NCI-H1417 treated with DMSO at 0.1 percent for 48 hours (cell line): ENCODE measurements around the gene SLIT1.

Experiments used
- DNase-seq: peaks from one replicate; lab custom pipeline; 2025; lab: John Stamatoyannopoulos, UW

The SLIT1 gene

DNA sequence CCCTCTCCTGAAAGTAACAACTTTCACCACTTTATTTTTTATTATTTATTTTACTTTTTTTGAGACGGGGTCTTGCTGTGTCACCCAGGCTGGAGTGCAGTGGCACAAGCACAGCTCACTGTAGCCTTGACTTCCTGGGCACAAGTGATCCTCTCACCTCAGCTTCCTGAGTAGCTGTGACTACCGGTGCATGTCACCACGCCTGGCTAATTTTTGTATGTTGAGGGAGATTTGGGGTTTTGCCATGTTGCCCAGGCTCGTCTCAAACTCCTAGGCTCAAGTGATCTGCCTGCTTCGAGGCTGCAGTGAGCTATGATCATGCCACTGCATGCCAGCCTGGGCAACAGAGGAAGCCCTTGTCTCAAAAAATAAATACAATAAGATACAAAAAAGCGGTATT lies 14.9 kb upstream of the SLIT1 start:
- no peak for DNase-seq

DNA sequence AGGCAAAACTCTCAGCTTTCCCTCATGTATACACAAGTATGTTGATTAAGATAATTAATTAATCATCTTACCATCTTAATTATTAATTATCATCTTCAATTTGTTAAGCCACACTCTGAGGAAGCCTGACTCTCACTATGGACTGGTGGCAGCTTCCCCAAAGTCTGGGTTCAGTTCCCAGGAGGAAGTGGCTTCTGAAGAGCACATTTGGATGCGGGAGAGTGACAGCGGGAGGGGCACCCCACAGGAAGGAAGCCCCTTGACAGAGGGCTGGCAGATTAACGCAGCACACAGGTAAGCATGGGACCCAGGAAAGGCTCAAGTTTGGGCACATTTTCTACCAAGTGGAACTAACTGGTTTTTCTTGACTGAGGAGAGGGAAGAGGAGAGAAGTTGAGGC lies 13.4 kb upstream of the SLIT1 start:
- DNase-seq = no peak

DNA sequence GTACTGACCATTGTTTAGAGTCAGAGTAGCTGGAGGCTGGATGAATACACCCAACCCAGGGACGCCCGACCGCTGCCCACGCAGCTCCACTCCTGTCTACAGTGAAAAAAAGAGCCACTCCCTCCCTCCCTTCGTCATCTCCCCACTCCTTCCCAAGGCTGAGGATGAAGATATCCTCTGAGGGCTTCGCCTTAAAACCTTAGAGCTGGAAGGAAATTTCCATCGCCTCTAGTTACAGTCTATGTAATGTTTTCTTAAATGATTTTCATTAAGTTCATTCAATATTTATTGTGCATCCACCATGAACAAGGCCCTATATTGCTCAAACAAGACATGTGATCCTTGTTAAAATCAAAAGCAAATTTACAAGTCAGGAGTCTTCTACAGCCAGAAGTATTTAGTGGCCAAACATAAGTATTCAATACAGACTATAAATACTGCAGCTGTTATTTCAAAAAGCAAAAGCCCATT lies 11.3 kb upstream of the SLIT1 start:
- no peak for DNase-seq

DNA sequence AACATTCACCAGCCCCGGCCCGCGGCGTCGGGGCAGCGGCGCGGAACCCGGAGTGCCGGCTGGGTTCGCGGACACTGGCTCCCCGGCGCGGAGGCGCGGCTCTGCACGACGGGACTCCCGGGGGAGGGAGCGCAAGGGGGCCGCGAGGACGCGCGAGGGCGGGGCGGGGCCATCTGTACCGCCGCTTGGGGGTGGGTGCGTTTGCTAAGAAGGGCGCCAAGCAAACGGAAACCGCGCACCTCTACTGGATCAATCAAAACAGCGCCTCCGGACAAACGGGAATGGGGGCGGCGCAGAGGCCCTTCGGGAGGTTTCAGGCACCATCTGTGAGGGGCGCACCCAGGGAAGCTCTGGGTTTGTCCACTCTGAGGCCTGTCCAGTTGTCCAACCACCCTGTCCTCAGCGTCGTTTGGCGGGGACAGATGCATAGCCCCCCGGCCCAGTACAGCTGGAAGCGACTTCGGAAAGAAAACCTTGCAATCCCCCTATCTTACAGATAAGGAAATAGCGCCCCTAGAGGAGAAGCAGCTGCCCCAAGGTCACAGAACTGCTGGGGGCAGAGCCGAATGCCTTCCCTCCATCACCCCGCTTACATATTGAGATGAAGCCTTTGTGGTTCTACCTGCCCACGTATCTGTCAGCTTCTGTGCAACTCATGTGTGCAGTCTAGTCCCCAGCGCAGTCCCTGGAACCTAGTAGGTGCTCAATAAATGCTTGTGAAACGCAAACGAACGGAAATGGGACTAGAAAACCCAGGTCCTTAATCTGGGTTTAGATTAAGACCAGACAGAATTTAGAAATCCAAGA lies 10.7 kb upstream of the SLIT1 start:
- DNase-seq = no peak

DNA sequence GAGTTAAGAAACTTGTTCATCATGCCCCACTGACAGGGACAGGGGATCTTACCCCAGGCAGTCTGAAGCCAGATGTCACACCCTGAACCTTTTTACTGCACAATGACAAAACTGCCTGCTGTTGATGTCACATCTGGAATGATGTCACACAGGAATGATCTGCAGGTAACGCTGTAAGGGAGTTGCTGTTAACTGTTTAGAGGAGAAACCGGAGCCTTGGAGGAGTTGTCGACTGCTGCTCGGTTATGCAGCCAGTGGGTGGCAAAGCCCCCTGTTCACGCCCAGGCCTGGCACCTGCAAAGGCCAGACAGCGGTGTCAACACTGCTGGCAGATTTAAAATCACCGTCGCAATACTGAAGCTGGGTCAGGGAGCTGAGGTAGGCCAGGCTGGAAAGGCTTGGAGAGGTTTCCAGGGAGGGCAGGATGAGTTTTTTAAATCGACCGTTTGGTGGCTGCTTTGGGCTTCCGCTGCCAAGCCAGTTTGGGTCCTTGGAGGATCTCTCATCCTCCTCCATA lies 10.0 kb upstream of the SLIT1 start:
- DNase-seq = no peak

DNA sequence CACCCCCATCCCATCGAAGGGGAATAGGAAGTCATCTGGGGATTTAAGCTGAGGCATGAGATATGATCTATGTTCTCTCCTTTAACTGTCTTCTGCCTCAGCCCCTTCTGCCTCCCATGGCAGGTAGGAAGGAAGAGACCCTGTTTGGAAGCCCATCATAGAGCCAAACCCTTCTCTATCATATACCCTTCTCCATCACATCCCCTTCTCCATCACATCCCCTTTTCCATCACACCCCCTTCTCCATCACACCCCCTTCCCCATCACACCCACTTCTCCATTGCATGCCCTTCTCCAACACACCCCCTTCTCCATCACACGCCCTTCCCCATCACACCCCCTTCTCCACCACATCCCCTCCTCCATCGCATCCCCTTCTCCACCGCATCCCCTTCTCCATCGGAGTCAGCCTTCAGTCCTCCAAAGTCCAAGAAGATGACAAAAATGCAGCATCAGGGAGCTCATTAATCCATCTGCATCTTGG lies 7.2 kb upstream of the SLIT1 start:
- no peak for DNase-seq

DNA sequence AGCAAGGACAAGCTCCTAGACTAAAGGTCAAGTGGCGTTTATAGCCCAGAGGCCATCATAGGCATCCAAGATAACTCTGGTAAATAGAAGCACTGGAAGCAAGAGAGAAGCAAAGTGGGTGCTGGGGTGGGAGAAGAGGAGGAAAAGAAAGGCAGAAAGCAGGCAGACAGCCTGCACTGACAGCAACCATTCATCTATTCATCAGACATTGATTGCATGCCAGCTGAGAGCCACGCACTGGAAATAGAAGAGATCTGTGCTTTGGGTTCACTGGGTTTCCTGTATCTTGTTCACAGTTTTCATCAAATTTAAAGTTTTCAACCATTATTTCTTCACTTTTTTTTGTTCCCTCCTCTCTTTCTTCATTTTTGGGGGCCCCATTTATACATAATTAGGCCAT lies 4.7 kb upstream of the SLIT1 start:
- no peak for DNase-seq

DNA sequence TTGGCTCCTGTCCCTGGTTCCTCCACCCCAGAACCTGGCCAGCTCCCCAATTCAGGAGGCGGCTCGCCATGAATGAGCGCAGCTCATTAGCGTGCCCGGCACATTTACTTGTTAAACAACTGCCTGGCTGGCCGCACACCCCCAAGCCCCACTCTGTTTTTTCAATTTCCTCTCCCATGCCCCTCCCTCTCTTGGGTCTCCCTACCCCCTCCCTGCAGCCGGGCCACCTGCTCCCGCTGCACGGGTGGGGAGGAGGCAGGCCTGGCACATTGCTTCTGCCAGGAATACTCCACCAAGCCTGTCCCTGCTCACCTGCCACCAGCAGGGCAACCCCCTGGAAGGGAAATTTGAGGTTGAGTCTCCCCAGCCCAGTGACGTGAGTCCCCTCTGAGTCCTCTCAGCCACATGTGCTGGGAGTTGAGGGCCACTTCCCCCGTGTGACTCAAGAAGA lies 2.5 kb upstream of the SLIT1 start:
- no peak for DNase-seq

DNA sequence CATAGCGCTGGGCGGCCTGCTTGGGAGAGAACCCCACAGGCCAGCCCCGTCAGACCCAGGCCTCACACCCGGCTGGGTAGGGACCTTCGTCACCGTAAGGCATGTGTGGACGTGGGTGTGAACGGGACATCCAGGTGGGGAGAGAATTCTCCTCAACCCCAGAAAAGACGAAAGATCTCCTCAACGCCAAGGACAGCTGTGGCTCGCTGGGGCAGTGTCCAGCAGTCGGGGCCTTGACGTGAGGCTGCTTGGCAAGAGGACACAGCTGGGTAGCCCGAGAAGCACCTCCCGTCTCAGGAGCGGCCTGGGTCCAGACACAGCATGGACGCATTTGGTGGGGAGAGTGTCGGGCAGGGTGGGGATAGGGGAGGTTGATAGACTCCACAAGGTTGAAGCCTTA lies 1.2 kb upstream of the SLIT1 start:
- DNase-seq = no peak

DNA sequence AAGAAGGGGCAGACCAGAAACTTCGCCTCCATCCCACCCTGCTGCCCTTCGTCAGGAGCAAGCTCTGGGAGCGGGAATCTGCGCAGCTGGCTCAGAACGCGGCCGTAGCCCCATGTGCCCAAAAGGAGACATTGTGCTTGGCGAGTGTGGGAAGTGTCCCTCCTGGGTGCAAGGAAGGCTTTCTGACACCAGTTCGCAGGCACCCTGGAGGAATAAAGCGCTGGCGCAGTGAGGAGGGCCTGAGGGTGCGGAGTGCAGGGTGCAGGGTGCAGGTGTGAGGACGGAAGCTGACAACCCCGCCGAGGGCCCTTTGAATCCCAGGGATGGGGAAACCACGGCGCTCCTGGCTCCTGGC lies 811 bp downstream of the SLIT1 start:
- DNase-seq = no peak

DNA sequence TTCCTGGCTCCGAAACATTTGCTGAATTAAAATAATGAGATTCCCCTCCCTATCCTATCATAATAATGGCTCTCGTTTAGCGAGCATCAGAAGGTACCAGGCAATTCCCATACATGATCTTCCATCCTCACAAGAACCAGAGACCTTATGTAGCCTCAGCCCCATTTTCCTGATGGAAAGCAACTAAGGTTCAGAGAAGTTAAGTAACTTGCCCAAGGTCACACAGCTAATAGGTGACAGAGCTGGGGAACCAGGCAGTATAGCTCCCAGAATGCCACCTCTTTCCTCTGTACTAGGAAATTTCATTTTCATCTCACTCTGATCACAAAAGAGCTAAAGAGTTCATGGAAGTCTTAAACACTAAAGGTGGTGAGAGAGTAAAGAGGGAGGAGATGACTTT lies 2.4 kb downstream of the SLIT1 start:
- no peak for DNase-seq

DNA sequence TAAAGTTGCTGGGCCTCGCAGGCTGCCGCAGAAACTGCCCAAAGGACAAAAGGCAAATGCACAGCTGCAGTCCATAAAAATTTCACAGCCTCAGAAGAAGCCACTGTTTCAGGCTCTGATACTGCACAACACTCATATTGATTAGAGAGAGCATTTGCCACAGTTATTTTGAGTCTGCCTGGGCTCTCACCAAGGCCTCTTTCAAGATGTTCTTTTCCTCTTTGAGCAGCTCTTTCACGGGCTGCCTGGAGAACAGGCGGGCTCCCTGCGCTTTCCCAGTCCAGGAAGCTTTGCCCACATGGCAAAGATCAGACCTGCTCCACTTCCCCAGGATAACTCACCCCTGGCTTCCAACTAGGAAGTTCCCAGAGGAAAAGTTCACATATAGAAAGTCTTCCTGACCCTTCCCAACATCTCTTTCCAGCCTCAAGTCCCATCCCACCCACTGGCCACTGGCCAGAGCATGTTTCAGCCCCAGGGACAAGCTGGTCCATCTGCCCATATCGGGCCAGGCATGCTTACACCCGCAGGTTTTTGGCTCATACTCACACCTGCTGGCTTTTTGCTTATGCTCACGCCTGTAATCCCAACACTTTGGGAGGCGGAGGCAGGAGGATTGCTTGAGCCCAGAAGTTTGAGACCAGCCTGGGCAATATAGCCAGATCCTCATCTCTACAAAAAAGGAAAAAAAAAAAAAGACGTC lies 3.3 kb downstream of the SLIT1 start:
- no peak for DNase-seq

DNA sequence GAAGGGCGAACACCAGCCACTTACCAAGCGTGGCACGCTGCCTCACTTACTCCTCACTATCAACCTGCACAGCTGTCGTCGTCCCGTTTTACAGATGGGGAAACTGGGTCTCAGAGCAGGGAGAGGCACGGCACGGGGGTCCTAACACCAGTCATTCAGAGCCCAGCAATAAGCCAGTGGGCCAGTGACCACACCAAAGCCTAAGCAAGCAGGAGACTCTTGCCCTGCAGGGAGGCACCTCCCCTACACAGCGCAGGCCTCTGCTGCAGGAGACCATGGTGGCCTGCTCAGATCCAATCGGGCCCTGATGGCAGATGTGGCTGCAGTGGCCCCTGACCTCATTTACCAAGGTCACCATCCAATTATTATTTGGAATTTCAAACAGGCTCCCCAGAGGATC lies 4.8 kb downstream of the SLIT1 start:
- DNase-seq = no peak

DNA sequence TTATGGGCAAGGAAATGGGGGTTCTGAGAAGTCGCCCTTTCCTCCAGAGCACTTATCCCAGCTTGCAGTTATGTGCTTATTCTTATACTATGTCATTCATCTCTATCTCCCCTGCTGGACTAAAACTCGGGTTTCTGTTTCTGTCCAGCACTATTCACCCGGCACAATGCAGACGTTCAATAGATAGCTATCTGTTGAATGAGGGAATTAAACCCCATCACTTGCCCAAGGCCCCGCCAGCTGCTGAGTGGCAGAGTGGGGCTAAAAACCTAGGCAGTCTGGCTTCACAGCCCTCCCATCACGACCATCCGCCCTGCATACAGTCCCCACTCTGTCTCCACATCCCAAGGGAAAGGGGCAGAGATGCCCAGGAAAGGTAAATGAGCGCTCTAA lies 5.4 kb downstream of the SLIT1 start:
- no peak for DNase-seq

DNA sequence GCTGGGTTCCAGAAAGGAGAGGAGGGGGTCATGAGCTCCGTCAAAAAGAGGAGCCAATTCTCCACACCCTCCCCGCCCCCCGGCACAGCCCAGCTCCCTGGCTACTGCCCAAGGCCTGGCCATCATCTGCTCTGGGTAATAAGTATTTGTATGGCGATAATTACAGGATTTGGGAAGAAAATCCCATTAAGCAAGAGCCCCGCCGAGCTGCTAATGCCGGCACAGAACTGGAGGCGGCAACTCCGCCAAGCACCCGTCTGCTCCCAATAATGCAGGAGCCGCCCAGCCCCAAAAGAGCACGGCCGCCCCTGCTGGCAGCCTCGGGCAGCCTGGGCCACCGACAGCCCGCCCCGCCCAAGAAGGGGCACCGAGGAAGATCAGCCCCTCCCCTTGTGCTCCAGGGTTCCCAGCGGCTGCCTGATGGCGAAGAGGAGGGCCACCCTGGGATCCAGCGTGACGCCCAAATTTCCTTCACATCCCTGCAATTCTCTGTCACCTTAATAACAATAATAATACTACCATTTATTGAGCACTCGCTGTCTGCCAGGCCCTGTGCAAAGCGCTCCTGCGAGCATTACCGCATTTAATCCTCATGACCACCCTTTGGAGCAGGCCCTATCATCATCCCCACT lies 5.9 kb downstream of the SLIT1 start:
- DNase-seq = peak; percentile 65

DNA sequence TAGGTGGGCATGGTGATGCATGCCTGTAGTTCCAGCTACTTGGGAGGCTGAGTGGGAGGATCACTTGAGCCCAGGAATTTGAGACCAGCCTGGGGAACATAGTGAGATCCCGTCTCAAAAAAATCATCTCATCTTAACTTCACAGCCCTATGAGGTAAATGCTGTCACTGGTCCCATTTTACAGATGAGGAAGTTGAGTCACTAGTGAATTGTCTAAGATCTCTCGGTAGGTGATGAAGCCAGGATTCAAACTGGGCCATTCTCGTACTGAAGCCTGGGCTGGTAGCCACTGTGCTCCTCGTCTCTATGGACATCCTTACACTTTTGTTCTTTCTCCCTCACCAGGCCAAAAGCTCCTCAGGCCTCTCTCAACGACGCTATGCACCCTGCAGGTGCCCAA lies 6.4 kb downstream of the SLIT1 start:
- no peak for DNase-seq

DNA sequence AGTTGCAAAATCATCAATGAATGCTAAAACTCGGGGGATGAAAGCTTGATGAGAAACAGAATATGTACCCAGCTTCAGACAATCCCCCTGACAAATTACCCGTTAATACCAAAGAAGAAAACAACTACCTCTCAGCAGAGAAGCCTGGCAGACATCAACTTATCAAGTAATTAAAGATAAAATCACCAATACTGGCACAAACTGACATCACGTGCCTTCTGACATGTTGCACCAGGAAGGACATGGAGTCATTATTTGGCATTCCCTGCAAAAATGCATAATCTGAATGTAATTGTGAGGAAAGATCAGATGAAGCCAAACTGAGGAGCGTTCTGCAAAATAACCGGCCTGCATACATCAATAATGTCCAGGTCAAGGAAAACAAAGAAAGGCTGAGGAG lies 7.7 kb downstream of the SLIT1 start:
- DNase-seq = no peak

DNA sequence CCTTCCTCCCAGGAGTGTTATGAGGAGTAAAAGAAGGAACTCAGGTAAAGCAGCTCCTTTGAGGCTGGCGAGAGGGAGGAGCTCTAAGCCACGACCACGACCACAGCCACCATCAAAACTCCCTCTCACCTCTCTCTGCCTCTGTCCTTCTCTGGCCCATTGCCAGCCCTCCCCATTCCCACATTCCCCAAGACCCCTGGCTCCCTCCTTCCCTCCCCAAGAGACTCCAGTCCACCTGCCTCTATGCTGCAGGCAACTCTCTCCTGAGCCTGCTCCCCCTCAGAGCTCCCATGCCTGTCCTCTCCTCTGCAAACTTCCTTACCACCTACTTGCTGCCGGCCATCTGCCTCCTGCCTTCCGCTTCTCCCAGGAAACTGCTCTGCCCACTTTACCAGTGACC lies 9.5 kb downstream of the SLIT1 start:
- no peak for DNase-seq

DNA sequence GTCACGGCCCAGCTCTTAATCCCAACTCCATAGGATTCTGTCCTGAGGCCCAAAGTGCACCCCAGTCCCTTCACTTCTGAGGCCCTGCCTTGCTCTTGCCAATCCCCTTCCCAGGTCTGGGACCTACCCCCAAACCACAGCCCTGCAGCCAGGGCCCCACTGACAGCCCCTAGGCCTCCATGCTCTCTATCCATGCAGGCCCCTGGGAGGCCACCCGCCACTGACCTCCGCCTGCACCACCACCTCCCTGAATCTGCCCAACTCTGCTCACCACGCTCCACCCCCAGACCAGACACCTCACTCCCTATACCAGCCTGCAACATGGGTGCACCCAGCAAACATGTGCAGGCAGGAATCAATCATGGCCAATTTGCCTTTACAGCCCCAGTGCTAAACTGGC lies 10.2 kb downstream of the SLIT1 start:
- no peak for DNase-seq

DNA sequence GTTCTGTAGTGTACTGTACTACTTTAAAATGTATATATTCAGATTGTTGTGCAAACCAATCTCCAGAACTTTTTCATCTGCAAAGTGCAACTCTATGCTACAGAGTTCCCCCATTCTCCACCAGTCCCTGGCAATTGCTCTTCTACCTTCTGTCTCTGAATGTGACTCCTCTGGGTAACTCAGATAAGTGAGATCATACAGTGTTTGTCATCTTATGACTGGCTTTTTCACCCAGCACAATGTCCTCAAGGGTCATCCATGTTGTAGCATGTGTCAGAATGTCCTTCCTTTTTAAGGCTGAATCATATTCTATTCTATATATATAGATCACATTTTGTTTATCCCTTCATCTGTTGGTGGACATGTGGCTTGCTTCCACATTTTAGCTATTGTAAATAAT lies 10.8 kb downstream of the SLIT1 start:
- DNase-seq = no peak

DNA sequence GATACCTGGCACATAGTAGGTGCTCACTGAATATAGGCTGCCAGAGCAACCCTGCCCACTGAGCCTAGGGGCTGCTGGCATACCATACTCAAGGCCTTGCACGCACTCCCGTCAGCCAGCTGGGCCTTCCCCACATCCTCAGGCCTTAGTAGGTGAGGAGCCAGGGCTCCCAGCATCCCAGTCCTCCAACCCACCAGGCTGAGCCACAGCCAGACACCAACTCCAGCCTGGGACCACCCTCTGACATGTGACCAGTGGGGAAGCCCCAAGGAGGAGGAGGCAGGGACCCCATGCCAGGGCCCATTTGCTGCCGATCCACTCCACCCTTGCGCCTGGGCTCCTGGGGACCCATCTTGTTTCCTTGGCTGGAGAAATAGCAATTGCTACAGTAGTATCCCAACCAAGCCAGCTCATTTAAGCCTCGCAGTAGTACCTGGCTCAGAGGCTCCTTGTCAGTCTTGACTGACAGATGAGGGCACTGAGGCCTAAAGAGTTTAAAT lies 11.4 kb downstream of the SLIT1 start:
- no peak for DNase-seq

DNA sequence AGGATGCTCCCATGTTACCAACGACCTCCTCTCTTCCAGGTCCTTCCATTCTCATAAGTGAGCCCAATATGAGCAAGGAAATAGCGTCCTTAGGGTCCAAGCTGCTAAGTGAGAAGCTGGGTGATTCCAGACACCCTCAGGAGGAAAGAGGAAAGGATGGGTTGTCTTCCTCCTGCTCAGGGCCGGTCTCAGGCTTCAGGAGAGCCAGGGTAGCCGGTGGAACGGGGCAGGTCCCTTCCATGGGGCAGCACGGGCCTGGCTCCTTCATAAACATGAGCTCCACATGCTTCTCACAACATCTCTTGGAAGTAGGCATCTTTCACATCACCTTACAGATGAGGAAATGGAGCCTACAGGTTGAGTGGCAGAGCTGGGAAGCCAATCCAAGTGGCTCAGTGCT lies 12.7 kb downstream of the SLIT1 start:
- DNase-seq = no peak

DNA sequence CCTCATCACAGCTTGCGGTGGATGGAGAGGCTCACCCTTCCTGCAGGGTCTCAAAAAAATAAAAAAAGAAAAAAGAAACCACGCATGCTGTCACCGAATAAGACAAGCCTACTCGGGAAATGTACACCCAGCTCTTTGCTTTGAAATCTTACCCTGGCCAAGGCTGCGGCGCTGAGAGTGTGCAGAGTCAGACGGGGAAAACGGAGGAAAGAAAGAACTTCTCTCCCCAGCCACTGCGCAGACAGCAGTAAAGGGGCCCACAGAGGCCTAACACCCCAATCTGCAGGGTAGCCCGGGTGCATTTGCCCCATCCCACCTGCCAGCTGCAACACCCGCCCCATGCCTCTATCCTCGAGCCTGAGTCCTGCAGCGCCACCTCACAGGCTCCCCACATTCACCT lies 14.8 kb downstream of the SLIT1 start:
- DNase-seq = no peak
